HL-60 (cell line): ENCODE data around the gene SH3PXD2A.

Experiments
- DNase-seq, 2 experiments: peaks; one replicate each; pipeline ENCODE4 v3.0.0-alpha.2; 2010 to 2020; ENCODE audit warnings: low read depth in 1 of 2, low spot score in 1 of 2
- H3K27ac ChIP-seq: fragments of 250-450 bp; sonication (Bioruptor Pico); replicated peaks from 2 replicates; pipeline ENCODE4 v1.5.1; 2020; ENCODE audit warnings: mild to moderate bottlenecking, moderate library complexity
- H3K27me3 ChIP-seq: fragments of 250-450 bp; sonication (Bioruptor Pico); 2 replicates; pipeline ENCODE4 v1.5.1; 2021; ENCODE audit warnings: mild to moderate bottlenecking, moderate library complexity; ENCODE audit not compliant: insufficient read depth, poor library complexity, severe bottlenecking
- H3K4me3 ChIP-seq: replicated peaks from 2 replicates; pipeline ENCODE4 v1.5.1; 2011; ENCODE audit warnings: mild to moderate bottlenecking, control low read depth, low read length; ENCODE audit not compliant: insufficient read depth
- GABPA ChIP-seq: IDR thresholded peaks from 2 replicates; pipeline ENCODE4 v1.6.1; 2012; ENCODE audit warnings: low read depth
- POLR2AphosphoS5 ChIP-seq: IDR thresholded peaks from 2 replicates; pipeline ENCODE4 v1.6.1; 2012; ENCODE audit warnings: low read depth
- SPI1 ChIP-seq: IDR thresholded peaks from 2 replicates; pipeline ENCODE4 v1.6.1; 2012; ENCODE audit warnings: low read depth, mild to moderate bottlenecking, borderline replicate concordance
- TF ChIP-seq, protein P1 (sequence below): IDR thresholded peaks from 2 replicates; pipeline ENCODE4 v1.6.1; 2012; ENCODE audit warnings: low read depth; ENCODE audit not compliant: insufficient replicate concordance
- TF ChIP-seq, protein P2 (sequence below): IDR thresholded peaks from one replicate; pipeline ENCODE4 v1.5.1; 2011; ENCODE audit warnings: low read length, control low read depth, inconsistent platforms; ENCODE audit not compliant: insufficient read depth

Gene SH3PXD2A

DNA sequence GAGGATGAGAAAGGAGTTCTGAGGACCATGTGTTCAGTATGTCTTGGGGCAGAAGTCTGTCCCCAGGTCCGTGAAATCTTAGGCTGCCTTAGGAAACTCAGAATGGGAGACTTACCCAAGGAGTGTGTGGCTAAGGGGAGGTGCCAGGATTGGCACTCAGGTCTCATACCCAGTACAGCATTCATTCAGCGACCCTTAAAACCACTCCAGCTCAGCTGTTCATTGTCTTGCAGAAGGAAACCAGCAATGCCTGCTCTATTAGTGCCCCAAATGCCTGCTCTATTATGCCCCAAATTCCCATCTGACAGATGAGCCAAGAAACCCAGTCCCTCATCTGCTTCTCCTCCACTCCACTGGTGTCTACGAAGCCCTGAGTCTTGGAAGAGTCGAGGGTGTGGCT, 214.1 kb downstream of the SH3PXD2A start:
- DNase-seq = no peak
- Histone ChIP-seq H3K27me3 (no peaks in the 10 kb centered on the region), H3K27ac (no peak overlapping the region), H3K4me3 (no peak overlapping the region)
- TF ChIP-seq POLR2AphosphoS5 (no peak), GABPA (no peak), SPI1 (no peak)
- TF ChIP-seq, protein P1, sequence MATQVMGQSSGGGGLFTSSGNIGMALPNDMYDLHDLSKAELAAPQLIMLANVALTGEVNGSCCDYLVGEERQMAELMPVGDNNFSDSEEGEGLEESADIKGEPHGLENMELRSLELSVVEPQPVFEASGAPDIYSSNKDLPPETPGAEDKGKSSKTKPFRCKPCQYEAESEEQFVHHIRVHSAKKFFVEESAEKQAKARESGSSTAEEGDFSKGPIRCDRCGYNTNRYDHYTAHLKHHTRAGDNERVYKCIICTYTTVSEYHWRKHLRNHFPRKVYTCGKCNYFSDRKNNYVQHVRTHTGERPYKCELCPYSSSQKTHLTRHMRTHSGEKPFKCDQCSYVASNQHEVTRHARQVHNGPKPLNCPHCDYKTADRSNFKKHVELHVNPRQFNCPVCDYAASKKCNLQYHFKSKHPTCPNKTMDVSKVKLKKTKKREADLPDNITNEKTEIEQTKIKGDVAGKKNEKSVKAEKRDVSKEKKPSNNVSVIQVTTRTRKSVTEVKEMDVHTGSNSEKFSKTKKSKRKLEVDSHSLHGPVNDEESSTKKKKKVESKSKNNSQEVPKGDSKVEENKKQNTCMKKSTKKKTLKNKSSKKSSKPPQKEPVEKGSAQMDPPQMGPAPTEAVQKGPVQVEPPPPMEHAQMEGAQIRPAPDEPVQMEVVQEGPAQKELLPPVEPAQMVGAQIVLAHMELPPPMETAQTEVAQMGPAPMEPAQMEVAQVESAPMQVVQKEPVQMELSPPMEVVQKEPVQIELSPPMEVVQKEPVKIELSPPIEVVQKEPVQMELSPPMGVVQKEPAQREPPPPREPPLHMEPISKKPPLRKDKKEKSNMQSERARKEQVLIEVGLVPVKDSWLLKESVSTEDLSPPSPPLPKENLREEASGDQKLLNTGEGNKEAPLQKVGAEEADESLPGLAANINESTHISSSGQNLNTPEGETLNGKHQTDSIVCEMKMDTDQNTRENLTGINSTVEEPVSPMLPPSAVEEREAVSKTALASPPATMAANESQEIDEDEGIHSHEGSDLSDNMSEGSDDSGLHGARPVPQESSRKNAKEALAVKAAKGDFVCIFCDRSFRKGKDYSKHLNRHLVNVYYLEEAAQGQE = no peak
- TF ChIP-seq, protein P2, sequence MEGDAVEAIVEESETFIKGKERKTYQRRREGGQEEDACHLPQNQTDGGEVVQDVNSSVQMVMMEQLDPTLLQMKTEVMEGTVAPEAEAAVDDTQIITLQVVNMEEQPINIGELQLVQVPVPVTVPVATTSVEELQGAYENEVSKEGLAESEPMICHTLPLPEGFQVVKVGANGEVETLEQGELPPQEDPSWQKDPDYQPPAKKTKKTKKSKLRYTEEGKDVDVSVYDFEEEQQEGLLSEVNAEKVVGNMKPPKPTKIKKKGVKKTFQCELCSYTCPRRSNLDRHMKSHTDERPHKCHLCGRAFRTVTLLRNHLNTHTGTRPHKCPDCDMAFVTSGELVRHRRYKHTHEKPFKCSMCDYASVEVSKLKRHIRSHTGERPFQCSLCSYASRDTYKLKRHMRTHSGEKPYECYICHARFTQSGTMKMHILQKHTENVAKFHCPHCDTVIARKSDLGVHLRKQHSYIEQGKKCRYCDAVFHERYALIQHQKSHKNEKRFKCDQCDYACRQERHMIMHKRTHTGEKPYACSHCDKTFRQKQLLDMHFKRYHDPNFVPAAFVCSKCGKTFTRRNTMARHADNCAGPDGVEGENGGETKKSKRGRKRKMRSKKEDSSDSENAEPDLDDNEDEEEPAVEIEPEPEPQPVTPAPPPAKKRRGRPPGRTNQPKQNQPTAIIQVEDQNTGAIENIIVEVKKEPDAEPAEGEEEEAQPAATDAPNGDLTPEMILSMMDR = no peak

DNA sequence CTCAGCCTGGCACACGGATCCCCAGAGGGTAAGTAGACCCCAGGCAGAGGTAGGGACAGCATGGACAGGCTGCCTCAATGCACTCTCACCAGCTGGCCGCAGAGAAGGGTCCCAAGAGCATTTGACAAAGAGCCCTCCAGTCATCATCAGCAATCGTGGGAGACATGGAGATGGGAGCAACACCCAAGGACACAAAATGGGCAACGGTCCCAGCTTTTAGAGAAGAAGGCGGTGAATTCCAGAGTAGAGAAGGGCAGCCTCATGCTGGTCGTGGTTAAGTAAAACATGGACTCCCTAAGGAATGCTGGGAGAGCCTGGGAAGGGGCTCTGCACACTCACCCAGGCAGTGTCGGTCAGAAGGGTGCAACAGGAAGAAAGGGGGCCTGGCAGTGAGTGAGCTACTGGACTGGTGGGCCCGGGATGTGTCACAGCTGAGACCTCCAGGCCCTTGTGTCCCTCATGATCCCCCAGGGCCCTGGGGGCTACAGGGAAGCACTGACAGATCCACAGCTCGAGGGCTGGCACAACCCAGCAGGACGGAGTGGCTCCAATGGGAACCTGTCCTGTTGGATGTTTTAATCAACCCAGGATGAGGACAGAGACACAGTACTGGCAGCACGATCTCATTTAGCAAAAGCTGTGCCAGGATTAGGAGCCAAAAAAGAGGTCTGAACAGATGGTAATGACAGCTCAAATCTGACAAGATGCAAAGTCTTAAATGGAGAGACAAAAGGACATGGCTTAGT, 214.8 kb downstream of the SH3PXD2A start:
- no peak for DNase-seq
- H3K27me3 ChIP-seq = no peaks in the 10 kb centered on the region
- TF ChIP-seq GABPA (no peak), SPI1 (no peak), POLR2AphosphoS5 (no peak)
- TF ChIP-seq, protein P2 = no peak
- TF ChIP-seq, protein P1 = no peak
- H3K27ac ChIP-seq = no peak overlapping the region
- H3K4me3 ChIP-seq = no peak overlapping the region

DNA sequence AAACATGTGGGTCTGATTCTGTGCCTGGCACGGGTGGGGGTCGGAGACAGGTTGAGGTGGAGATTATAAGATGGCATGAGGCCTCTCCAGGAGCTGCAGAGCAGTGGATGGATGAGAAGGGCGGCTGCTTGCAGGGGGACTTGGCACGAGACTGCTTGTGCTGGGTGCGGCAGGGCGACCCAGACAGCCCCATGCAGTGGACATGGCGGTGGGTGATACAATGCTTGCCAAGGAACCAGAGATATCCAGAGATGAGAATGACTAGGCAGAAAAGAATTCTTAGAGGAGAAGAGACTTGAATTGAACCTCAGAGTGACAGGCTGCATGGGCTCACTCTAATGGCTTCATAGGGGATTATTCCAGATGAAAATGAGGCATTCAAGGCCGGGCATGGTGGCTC, 216.4 kb downstream of the SH3PXD2A start:
- H3K27me3 ChIP-seq = no peaks in the 10 kb centered on the region
- H3K4me3 ChIP-seq = no peak overlapping the region
- DNase-seq = no peak
- TF ChIP-seq GABPA (no peak), SPI1 (no peak), POLR2AphosphoS5 (no peak)
- TF ChIP-seq, protein P1 = no peak
- TF ChIP-seq, protein P2 = no peak
- H3K27ac ChIP-seq = no peak overlapping the region
